Activated CD8-positive, alpha-beta memory T cell treated with anti-CD3 and anti-CD28 coated beads, Interleukin-2, amount 50 U/mL, for 24 hours (primary cell): Measurements from ENCODE around the gene SLC12A5.

Source experiments
- DNase-seq: peaks from one replicate; pipeline ENCODE4 v3.0.0-alpha.2; 2020; ENCODE audit errors: extremely low read depth

The SLC12A5 gene

DNA sequence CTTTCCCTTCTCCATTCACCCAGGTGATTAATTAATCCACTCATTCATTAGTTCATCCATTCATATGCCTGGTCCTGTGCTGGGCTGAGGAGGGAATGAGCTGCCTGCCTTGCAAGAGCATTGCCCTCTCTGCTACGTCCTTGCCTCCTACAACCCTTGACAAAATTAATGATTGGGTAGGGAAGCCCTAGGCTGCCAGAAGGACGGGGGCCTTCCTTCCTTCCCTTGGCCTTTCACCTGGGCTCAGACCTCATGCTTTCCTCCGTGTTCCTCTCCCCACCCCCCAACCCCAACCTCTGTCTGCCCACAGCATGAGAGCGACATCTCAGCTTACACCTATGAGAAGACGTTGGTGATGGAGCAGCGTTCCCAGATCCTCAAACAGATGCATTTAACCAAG is 25.6 kb downstream of the SLC12A5 start:
- DNase-seq = no peak

DNA sequence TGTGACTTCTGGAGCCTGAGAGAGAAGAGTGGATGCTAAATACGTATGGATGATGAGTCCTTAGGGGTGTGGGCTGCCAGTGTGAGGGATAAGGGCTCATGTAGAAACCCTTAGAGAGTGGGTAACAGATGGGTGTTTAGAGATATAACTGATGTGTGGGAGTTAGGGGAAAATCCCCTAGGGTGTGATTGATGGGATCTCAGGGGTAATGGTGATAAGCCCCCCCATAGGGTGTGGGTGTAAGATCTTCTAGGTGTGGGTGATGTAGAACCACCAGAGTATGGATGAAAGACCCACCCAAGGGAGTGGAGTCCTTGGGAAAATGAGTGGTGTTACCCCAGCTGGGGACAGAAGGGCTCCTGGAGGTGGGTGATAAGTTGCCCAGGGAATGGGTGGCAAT is 26.3 kb downstream of the SLC12A5 start:
- DNase-seq = no peak

DNA sequence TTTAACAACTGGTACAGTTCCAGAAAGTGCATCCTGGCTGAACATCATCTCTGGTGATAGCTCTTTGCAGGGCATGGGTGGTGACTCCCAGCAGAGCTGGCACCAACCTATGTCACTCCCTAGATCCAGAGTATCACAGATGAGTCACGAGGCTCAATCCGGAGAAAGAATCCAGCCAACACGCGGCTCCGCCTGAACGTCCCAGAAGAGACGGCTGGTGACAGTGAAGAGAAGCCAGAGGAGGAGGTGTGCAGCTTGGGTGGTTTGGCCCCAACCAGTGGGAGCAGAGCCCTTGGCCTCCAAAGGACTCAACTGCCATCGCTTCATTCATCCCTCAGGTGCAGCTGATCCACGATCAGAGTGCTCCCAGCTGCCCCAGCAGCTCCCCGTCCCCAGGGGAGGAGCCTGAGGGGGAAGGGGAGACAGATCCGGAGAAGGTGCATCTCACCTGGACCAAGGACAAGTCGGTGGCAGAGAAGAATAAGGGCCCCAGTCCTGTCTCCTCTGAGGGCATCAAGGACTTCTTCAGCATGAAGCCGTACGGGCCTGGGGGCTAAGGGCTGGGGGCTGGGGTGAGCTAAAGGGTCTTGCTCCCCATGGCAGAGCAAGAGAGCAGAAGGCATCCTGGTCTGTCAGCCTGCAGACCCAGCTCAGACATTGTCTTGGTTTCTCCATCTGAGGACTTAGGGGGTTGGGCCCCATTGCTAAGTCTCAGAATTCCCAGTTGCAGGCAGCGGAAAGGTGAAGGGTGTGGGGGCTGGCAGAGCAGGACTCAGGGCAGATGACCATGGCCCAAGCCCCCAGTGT is 27.2 kb downstream of the SLC12A5 start:
- no peak for DNase-seq

DNA sequence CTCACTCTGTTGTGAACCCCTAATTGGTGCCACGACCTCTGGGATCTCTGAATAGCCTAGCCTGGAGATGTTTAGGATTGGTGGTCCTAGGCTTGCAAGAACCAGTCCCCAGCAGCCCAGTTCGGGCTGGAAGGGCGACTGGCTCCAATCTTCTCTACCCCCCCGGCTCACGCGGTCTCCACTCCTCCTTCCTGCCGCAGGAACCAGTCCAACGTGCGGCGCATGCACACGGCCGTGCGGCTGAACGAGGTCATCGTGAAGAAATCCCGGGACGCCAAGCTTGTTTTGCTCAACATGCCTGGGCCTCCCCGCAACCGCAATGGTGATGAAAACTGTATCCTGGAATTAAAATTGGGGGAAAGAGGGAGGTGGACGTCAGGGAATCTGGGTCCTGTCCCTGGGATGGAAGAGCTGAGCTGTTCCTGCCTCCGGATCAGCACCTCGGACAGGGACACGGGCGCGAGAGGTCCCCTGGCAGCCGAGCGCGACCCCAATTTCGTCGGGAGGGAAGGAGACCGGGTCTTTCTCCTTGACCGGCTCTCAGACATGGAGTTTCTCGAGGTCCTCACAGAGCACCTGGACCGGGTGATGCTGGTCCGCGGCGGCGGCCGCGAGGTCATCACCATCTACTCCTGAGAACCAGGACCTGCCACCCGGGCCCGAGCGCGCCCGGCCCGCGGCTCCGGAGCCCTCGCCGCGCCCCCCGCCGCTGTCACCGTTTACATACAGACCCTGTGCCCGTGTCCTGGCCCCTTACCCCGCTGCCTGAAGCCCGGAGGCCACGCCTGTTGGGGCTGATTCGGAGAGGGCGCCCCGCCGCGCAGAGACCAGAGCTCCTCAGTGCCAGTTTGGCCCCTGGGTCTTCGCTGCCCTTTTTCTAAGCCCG is 28.2 kb downstream of the SLC12A5 start:
- no peak for DNase-seq

DNA sequence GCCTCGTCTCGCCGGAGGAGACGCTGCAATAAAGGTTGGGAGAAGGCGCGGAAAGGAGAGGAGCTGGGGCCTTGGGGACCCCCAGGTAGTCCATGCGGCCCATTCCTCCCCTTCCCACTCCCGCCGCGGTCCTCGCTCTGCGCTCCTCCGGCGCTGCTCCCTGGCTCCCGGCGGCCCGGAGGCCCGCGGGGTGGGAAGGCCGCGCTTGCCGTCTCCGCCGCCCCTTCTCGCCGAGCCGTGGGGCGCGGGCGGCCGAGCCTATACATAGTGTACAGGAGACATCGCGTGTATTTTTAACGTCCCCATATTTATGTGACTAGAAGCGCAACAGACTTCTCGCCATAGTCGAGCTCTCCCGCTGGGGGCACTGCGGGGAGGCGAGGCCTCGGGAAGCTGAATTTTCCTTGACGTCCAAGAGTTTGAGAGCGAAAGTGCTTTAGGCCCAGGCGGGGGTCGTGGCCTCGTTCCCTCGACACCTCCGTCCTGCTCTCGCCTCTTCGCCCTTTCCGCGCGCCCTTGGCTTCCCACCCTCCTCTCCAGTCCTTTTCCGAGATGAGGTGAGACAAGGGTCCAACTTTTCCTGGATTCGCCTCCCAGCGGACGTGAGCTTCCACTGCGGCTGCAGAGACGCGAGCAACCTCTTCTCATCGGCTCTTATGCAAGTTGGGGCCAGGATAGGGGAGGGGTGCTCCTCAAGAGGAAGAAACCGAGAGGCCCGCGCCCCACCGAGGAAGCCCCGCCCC is 29.0 kb downstream of the SLC12A5 start:
- no peak for DNase-seq

DNA sequence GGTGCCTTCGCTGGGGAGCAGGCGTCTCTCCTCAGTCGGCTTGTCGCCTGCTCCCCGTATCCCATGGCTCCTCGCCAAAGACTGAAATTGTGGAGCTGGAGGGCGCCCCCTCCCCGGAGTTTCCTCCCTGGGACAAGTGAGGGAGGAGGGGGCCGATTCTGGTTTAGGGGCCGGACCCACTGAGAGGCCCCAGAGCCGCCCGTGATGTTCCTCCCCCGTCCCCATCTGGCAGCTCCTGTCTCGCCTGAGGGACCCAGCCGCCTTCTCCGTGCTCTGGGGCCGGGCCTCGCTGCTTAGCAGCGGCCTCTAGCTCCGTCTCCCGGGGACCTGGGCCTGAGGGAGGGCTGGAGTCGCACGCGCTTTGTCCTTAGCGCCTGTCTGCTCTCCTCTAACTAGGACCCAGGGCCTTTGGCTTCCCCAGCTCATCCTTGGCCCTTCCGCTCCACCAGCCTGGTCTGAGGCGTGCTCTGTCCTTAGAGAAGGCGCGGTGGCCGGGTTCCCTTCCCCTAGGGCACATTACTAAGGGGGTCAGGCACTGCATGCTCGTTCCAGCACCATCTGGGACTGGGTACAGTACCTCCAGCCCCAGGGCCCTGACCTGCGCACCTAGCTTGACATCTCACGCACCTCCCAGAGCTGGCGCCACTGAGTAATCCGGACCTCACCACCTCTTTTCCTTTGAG is 29.7 kb downstream of the SLC12A5 start:
- no peak for DNase-seq

DNA sequence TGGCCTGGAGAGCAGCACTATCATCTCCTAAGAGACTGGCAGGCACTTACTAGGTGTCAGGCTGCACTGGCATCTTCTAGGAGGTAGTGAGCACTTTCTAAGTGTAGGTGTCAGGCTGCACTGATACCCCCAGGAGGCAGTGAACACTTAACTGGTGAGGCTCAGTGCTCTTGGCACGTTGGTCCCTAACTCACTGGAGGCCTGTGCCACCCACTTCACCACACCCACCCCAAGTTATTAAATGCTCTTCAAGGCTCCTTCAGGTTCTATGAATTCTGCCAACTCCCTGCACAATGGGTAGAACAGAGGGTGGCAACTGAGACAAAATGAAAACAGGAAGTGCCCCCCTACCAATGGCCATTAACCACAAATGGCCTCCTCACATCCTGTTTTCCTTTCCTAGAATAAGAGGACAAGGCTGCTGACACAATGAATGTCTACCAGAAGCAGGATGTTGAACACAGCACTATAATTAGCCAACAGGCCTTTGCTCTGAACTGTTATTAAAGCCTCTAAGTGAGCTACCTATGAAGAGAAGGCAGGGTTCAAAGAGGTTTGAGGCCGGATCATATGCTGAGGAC is 31.4 kb downstream of the SLC12A5 start:
- DNase-seq = no peak

DNA sequence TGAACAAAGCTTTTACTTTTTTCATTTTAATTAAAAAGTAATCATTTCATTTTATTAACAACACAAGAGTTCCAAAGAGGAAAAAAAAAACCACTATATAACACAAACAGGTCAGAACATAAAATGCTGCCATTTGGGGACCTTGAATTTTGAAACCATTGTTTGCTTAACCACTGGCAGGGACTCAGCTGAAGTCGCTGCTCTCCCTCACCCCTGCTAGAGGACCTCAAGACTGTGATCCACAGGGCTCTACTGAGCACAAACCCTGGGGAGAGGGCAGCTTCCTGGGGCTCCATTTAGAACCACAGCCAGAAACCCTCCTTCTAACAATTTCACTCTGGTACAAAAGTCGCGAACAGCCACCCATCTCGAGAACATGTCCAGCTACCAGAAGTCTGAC is 32.0 kb downstream of the SLC12A5 start:
- DNase-seq = no peak

DNA sequence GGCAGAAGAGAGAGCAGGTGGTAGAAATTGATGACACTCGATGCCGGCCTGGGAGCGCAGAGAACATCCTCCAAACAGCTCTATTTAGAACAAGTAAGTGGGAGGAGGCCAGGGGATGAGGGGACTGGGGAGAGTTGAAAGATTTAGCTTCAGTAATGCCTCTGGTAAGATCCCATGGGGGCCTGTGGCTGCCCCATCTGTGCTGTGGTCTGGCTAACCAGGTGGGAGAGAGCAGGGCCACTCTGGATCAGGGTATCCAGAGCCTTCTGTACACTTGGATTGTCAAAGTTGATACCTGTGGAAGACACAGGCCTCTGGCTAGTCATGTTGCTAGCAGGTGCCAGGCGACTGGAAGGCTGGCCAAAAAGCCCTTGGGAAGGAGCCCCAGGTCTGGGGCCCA is 33.1 kb downstream of the SLC12A5 start:
- DNase-seq = no peak

DNA sequence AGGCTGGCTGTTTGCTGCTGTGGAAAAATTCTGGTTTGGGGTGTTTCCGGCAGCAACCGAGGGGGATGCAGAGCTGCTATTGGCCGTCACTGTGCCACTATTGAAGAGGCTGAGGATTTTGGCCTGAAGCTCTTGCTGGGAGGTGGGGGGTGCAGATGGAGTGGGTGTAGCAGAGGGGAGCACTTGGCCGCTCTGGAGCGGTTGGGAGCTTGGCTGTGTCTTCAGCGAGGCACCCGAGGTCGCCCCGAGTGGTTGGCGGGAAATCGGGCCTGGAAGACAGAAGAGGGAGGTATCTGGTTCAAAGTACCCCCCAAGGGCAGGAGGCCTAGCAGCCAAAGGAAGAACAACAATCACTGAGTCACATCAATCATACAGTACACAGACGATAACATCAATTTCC is 33.6 kb downstream of the SLC12A5 start:
- no peak for DNase-seq

DNA sequence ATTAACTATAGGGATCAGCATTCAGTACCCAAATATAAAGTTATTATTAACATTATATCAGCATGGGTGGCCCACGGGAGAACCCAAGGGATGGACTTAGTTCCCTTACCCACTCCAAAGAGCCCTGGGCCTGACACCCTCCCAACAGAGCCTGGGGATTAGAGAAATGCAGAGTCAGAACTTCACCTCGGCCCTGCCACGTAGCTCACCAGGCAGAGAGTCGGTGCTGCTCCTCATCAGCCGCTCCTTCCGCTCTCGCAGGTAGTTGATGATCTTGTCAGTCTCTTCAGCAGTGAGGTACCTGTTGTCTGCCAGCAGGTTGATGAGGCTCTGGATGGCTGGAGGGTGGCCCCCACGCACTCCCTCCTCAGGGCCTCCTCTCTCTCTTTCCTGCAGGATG is 34.1 kb downstream of the SLC12A5 start:
- no peak for DNase-seq

DNA sequence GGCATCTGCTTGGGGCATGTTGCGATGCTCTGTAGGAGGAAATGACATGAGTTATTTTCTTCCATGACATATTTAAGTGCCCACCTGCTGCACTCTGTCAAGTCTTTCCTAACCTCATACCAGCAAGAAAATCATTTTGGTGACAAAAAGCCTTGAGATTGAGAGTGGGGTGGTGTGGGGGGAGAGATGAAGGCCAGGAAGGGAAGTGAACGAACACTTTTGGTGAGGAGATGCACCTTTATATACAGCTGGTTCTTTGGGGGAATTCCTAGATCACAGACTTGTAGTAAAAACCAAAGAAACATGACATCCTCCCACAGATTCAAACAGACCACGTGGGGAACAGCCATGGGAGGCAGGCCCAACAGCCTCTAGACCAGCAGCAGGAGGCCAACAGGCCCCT is 34.6 kb downstream of the SLC12A5 start:
- no peak for DNase-seq

DNA sequence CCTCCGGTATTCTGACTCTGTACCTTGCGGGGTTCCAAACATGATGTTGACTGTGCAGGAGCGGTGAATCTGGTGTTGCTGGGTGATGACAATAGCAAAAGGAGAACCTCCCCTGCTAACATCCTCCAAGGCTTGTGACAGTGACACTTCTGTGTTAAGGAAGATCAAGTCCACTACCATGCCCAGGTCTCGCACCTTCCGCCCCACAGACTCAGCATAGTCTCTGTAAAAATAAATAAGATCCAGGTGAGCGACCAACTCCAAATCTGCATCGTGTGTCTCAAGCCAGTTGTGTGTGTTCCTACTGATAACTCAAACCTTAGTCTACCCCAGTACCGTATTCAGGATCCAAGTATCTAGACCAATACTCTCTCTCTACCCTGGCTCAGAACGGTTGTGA is 36.0 kb downstream of the SLC12A5 start:
- no peak for DNase-seq

DNA sequence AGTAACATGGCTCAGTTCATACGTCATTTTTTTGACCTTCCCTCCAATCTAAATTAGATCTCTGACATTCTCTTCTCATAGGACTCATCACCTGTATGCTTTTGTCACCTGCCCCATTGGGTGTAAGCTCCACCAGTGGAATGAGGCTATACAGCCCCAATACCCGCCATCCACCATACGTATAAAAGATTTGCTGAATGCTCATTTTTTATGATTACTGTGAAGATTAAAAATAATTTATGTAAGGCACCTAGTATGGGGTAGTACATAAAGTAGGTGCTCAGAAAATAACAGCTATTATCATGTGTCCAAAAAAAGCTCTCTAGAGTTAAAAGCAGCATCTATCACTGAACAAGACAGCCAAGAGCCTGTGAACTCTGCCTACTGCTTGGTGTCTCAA is 36.7 kb downstream of the SLC12A5 start:
- no peak for DNase-seq

DNA sequence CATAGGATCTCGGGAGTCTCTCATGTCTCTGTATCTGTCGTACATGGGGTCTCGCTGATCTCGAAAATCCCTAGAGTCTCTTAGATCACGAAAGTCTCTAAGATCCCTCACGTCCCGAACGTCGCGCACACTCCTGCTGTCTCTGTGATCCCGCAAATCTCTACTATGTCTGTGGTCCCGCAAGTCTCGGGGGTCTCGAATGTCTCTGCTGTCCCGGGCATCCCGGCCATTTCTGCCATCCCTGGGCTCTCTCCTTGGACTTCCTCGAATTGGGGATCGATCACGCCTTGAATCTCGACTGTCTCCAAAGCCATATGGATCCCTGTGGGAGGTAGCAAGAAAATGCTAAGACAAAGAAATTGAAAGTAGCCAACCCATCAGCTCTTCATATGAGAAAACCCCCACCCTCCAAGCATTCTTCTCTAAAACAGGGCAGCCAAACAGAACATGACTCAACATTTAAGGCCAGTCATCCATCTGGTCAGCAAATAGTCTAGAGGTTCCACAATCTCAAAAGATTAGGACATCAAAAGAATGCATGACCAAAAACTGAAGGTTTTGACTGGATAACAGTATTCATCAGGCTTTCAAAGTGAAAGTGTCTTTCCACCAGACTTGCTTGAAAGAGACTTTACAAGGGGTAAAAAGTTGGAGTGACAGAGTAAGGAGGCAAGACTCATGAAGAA is 41.3 kb downstream of the SLC12A5 start:
- no peak for DNase-seq

DNA sequence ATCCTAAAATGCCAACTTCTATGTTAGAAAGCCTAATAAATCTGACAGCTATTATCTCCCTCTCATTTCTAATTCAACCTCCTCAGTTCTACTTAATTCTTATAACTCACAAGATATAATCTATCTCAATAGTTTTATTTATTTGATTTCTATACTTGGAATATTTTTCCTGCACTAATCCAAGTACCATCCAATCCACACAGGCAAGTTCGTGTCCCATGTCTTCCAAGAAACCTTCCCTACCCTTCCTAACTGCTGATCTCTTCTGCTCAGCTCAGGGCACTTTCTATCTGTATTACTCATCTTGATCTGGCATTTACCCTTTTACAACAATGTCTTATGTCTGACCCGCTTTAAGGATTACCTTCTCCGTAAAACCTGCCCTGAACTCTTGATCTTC is 42.6 kb downstream of the SLC12A5 start:
- DNase-seq = no peak

DNA sequence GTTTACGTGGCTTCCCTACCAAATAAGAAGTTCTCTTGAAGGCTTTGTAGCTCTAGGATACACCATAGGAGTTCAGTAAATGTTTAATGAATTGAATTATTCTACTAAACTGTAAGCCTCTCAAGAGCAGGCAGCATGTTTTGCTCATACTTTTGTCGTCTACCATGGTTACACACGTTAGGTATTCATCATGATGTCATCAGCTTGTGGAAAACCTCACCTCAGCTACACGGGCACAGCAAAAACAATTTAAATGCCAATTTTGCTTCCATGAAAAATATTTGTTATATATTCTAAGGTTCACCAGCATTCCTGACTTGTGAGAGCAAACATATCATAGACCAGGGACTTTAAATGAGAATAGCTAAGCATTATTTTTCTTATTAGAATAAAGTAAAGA is 44.0 kb downstream of the SLC12A5 start:
- DNase-seq = no peak

DNA sequence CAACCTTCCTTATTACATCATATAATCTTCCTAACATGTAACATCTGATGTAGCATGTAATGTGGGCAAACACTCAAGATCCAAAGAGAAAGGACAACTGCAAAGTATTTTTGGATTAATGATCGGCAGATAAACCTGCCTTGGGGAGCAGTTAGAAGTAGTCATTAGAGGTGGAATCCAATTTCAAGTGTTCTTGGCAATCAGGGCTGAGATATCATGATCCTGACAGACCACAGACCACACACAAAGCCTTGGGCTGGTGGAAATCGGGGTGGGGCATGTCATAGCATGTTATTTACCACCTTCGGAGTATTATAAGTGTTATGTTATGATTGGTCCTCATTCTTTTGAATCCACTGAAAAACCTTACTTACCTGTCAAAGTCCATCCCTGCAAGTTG is 44.4 kb downstream of the SLC12A5 start:
- no peak for DNase-seq

DNA sequence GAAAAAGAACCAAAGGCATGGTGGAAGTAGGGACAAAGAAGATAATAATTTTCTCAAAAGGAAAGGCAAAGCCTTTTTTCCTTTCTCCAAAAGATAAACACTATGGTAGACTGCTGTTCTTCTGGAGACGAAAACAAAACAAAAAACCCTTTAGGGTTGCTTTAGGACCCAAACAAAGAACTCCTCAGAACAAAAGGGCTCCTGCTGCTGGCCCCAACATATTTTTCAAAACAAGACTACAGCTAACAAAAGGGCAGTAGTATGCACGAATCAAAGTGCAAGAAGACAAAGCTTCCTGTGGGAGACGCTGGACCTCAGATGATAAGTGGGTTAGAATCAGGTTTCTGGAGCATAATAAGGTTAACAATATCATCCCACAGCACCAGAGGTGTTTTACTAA is 45.0 kb downstream of the SLC12A5 start:
- no peak for DNase-seq

DNA sequence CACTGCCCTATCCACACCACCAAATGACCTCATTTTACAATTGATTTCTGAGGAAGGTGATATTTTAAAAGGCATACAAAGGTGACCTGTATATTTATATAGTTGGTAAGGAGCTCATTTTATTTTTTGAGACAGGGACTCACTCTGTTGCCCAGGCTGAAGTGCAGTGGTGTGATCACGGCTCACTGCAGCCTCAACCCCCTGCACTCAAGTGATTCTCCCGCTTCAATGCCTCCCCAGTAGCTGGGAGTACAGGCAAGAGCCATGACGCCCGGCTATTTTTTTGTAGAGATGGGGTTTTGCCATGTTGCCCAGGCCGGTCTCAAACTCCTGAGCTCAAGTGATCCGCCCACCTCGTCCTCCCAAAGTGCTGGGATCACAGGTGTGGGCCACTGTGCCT is 47.8 kb downstream of the SLC12A5 start:
- no peak for DNase-seq
